Measurements from ENCODE around the gene FAM186B.

Gene FAM186B

GRCh38 chr12:49598527-49598926, 6.9 kb downstream of the FAM186B start:
- TF ChIP-seq FOXK2 (IDR thresholded peaks at IDR 0.05) = no peak
- TF ChIP-seq L3MBTL2 (conservative IDR thresholded peaks at IDR 0.05) = no peak
- no peak for TF ChIP-seq ZNF384 (IDR thresholded peaks at IDR 0.05)
- TF ChIP-seq FOXM1 (IDR thresholded peaks at IDR 0.05; ENCODE audit: borderline replicate concordance) = no peak
- no peak for TF ChIP-seq LEF1 (IDR thresholded peaks at IDR 0.05; ENCODE audit: borderline replicate concordance)
- no peak for TF ChIP-seq HDGF (IDR thresholded peaks at IDR 0.05; ENCODE audit: borderline replicate concordance)
- TF ChIP-seq ARNT (IDR thresholded peaks at IDR 0.05) = no peak
- no peak for TF ChIP-seq SUZ12 (IDR thresholded peaks at IDR 0.05)
- TF ChIP-seq BHLHE40 (IDR thresholded peaks at IDR 0.05; ENCODE audit: borderline replicate concordance) = no peak
- no peak for TF ChIP-seq NFRKB (IDR thresholded peaks at IDR 0.05)
- no peak for TF ChIP-seq CTBP1 (IDR thresholded peaks at IDR 0.05; ENCODE audit: borderline replicate concordance)
- TF ChIP-seq FOXA1 (IDR thresholded peaks at IDR 0.05) = no peak
- no peak for TF ChIP-seq PKNOX1 (IDR thresholded peaks at IDR 0.05)
- TF ChIP-seq SP1 (IDR thresholded peaks at IDR 0.05) = no peak
- no peak for TF ChIP-seq TARDBP (IDR thresholded peaks at IDR 0.05)
- TF ChIP-seq ELF4 (IDR thresholded peaks at IDR 0.05) = no peak
- DNase-seq (ENCODE audit: extremely low spot score) = no peak
- CTCF ChIA-PET = interaction anchor here (1.1 kb wide), 1 partner anchor 309 kb away, joined by 3 read pairs; no protein-coding TSS in a partner anchor
- POLR2A ChIA-PET = no interaction called here

- POLR2A ChIA-PET = no interaction called here
- no peak for TF ChIP-seq SP1 (IDR thresholded peaks at IDR 0.05)
- TF ChIP-seq FOXA1 (IDR thresholded peaks at IDR 0.05) = no peak
- no peak for TF ChIP-seq L3MBTL2 (conservative IDR thresholded peaks at IDR 0.05)
- TF ChIP-seq ELF4 (IDR thresholded peaks at IDR 0.05) = no peak
- no peak for TF ChIP-seq ARNT (IDR thresholded peaks at IDR 0.05)
- no peak for TF ChIP-seq TARDBP (IDR thresholded peaks at IDR 0.05)
- no peak for TF ChIP-seq FOXM1 (IDR thresholded peaks at IDR 0.05; ENCODE audit: borderline replicate concordance)
- no peak for TF ChIP-seq HDGF (IDR thresholded peaks at IDR 0.05; ENCODE audit: borderline replicate concordance)
- no peak for TF ChIP-seq SUZ12 (IDR thresholded peaks at IDR 0.05)
- no peak for TF ChIP-seq PKNOX1 (IDR thresholded peaks at IDR 0.05)
- no peak for TF ChIP-seq CTBP1 (IDR thresholded peaks at IDR 0.05; ENCODE audit: borderline replicate concordance)
- no peak for TF ChIP-seq ZNF384 (IDR thresholded peaks at IDR 0.05)
- TF ChIP-seq BHLHE40 (IDR thresholded peaks at IDR 0.05; ENCODE audit: borderline replicate concordance) = no peak
- no peak for TF ChIP-seq LEF1 (IDR thresholded peaks at IDR 0.05; ENCODE audit: borderline replicate concordance)
- CTCF ChIA-PET = interaction anchor here (1.5 kb wide), 1 partner anchor 8 kb away, joined by 7 read pairs; no protein-coding TSS in a partner anchor
- no peak for DNase-seq (ENCODE audit: extremely low spot score)
These were observed 16.5 kb downstream of the FAM186B start for GRCh38 chr12:49588721-49589516.

GRCh38 chr12:49588281-49588680, 17.2 kb downstream of the FAM186B start:
- TF ChIP-seq HDGF (IDR thresholded peaks at IDR 0.05; ENCODE audit: borderline replicate concordance) (no peak), L3MBTL2 (conservative IDR thresholded peaks at IDR 0.05) (no peak), ELF4 (IDR thresholded peaks at IDR 0.05) (no peak), PKNOX1 (IDR thresholded peaks at IDR 0.05) (no peak)
- DNase-seq (ENCODE audit: extremely low spot score) = no peak
- POLR2A ChIA-PET = interaction anchor here (1.0 kb wide), 1 partner anchor 21 kb away, joined by 3 read pairs; no protein-coding TSS in a partner anchor
- CTCF ChIA-PET = no interaction called here

- POLR2A ChIA-PET = interaction anchor here (0.7 to 1.0 kb wide), 2 partner anchors 19 to 20 kb away, joined by 3 read pairs; no protein-coding TSS in a partner anchor
- DNase-seq (ENCODE audit: extremely low spot score) = no peak
- TF ChIP-seq TARDBP (IDR thresholded peaks at IDR 0.05) (no peak), LEF1 (IDR thresholded peaks at IDR 0.05; ENCODE audit: borderline replicate concordance) (no peak), ELF4 (IDR thresholded peaks at IDR 0.05) (no peak), FOXA1 (IDR thresholded peaks at IDR 0.05) (no peak)
- CTCF ChIA-PET = no interaction called here
These were observed 18.1 kb downstream of the FAM186B start for GRCh38 chr12:49587174-49587908.

GRCh38 chr12:49585477-49586459, 19.7 kb downstream of the FAM186B start:
- ChIA-PET CTCF (no interaction called here), POLR2A (no interaction called here)
- no peak for DNase-seq (ENCODE audit: extremely low spot score)
- TF ChIP-seq BHLHE40 (IDR thresholded peaks at IDR 0.05; ENCODE audit: borderline replicate concordance) = no peak
- no peak for TF ChIP-seq L3MBTL2 (conservative IDR thresholded peaks at IDR 0.05)
- no peak for TF ChIP-seq HDGF (IDR thresholded peaks at IDR 0.05; ENCODE audit: borderline replicate concordance)
- TF ChIP-seq CTBP1 (IDR thresholded peaks at IDR 0.05; ENCODE audit: borderline replicate concordance) = no peak
- TF ChIP-seq ELF4 (IDR thresholded peaks at IDR 0.05) = no peak
- no peak for TF ChIP-seq FOXM1 (IDR thresholded peaks at IDR 0.05; ENCODE audit: borderline replicate concordance)
- no peak for TF ChIP-seq FOXK2 (IDR thresholded peaks at IDR 0.05)
- TF ChIP-seq PKNOX1 (IDR thresholded peaks at IDR 0.05) = no peak
- no peak for TF ChIP-seq TARDBP (IDR thresholded peaks at IDR 0.05)
- no peak for TF ChIP-seq ARNT (IDR thresholded peaks at IDR 0.05)
- TF ChIP-seq LEF1 (IDR thresholded peaks at IDR 0.05; ENCODE audit: borderline replicate concordance) = no peak
- TF ChIP-seq FOXA1 (IDR thresholded peaks at IDR 0.05) = no peak
- TF ChIP-seq NFRKB (IDR thresholded peaks at IDR 0.05) = no peak
- TF ChIP-seq ZNF384 (IDR thresholded peaks at IDR 0.05) = no peak
